Retinal pigment epithelial cell (primary cell): ENCODE measurements around the gene AQP9.

ENCODE experiments used
- DNase-seq: peaks from one replicate; pipeline ENCODE4 v3.0.0-alpha.2; 2010; ENCODE audit warnings: low read depth
- H3K4me3 ChIP-seq: 2 replicates; pipeline ENCODE4 v1.5.1; 2011; ENCODE audit warnings: mild to moderate bottlenecking, low read length, control low read depth, moderate library complexity
- CTCF ChIP-seq: conservative IDR thresholded peaks from 2 replicates; pipeline ENCODE4 v1.5.1; 2011; ENCODE audit warnings: low read depth, low read length, control low read depth, inconsistent platforms

The AQP9 gene

GRCh38 chr15:58139276-58139988 is 1.3 kb downstream of the AQP9 start:
- no peak for TF ChIP-seq CTCF
- H3K4me3 ChIP-seq, result no peak overlapping the region
- no peak for DNase-seq

DNA sequence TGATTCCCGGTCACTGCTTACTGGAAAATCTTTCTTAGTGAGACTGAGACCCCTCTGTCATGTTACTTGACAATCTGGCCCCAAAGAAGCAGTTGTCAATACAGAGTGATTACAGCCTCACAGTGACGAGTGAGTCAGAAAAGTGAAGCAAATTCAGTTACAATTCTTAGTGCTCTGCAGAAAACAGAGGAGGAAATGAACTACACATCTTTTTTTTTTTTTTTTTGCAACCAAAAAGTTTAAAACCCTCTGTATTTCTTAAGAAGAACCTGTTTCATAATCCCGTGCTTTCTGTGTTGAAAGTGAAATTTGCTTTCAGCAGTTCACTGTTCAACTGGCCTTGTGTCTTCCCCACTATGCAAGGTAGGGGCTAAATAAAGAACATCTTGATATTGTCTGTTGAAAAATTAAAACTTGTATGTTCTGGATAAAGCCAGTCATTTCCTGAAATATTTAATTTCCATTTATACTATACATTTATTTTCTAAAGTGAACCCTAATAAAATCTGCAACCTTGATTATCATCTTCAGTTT is 1.9 kb downstream of the AQP9 start:
- no peak for DNase-seq
- TF ChIP-seq CTCF, result no peak
- H3K4me3 ChIP-seq, result no peak overlapping the region

GRCh38 chr15:58141894-58142293 is 3.7 kb downstream of the AQP9 start:
- no peak for DNase-seq
- no peak overlapping the region for H3K4me3 ChIP-seq
- no peak for TF ChIP-seq CTCF

- no peak for TF ChIP-seq CTCF
- DNase-seq, result no peak
- H3K4me3 ChIP-seq, result no peak overlapping the region
Observed at GRCh38 chr15:58142827-58143461, 4.8 kb downstream of the AQP9 start.

GRCh38 chr15:58145606-58146005 is 7.4 kb downstream of the AQP9 start:
- no peak for DNase-seq
- no peak overlapping the region for H3K4me3 ChIP-seq
- TF ChIP-seq CTCF, result no peak

GRCh38 chr15:58146211-58146610 is 8.0 kb downstream of the AQP9 start:
- TF ChIP-seq CTCF, result no peak
- no peak overlapping the region for H3K4me3 ChIP-seq
- no peak for DNase-seq

DNA sequence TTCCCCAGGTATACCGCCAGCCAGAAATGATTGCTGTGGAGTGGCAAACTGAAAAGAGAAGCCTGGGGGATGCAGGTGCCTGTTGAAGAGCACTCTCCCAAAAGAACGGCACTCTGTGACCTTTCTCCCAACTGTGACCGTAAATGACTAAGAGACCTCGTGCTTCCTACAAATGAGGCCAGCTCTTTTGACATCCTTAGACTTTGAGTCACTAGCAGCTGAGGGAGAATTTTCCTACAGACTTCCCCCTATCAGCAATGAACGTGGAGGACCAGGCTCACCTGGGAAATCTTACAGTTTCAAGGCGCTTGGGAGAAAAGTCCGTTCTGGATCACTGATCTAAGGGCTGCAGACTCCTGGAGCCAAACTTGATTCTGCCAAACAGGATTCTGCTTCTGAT is 8.6 kb downstream of the AQP9 start:
- DNase-seq, result peak; percentile 41
- no peak for TF ChIP-seq CTCF
- no peak overlapping the region for H3K4me3 ChIP-seq
